Loucy (cell line): ENCODE measurements around the gene IRF6.

ENCODE experiments used
- H2AFZ ChIP-seq: fragments of 200-600 bp; sonication (generic); 2 replicates; pipeline ENCODE4 v1.6.0; 2016; ENCODE audit warnings: antibody characterized with exemption, mild to moderate bottlenecking, low read length, moderate library complexity
- H3F3A ChIP-seq: fragments of 200-600 bp; 2 replicates; pipeline ENCODE4 v1.6.0; 2016; ENCODE audit warnings: antibody characterized with exemption, low read depth, mild to moderate bottlenecking
- H3K27me3 ChIP-seq: fragments of 200-600 bp; sonication (generic); 2 replicates; pipeline ENCODE4 v1.6.1; 2014; ENCODE audit warnings: low read length, mild to moderate bottlenecking; ENCODE audit not compliant: insufficient read depth, poor library complexity, severe bottlenecking
- H3K36me3 ChIP-seq: fragments of 200-600 bp; sonication (generic); 2 replicates; pipeline ENCODE4 v1.6.1; 2016; ENCODE audit warnings: low read length; ENCODE audit not compliant: insufficient read depth
- H3K4me1 ChIP-seq: fragments of 200-600 bp; sonication (generic); 2 replicates; pipeline ENCODE4 v1.5.1; 2014; ENCODE audit warnings: low read length, mild to moderate bottlenecking; ENCODE audit not compliant: insufficient read depth, poor library complexity, severe bottlenecking
- H3K4me2 ChIP-seq: fragments of 200-600 bp; sonication (generic); 2 replicates; pipeline ENCODE4 v1.6.0; 2014; ENCODE audit warnings: antibody characterized with exemption, low read length, low read depth, mild to moderate bottlenecking; ENCODE audit not compliant: poor library complexity, severe bottlenecking
- H3K4me3 ChIP-seq: fragments of 200-600 bp; sonication (generic); 2 replicates; pipeline ENCODE4 v1.5.1; 2014; ENCODE audit warnings: low read length, mild to moderate bottlenecking, mixed read lengths; ENCODE audit not compliant: poor library complexity, severe bottlenecking
- H3K79me2 ChIP-seq: fragments of 200-600 bp; sonication (generic); 2 replicates; pipeline ENCODE4 v1.6.1; 2014; ENCODE audit warnings: low read length; ENCODE audit not compliant: insufficient read depth
- H3K9ac ChIP-seq: fragments of 200-600 bp; sonication (generic); 2 replicates; pipeline ENCODE4 v1.6.0; 2014; ENCODE audit warnings: mild to moderate bottlenecking, low read depth, low read length, moderate library complexity; ENCODE audit not compliant: poor library complexity, severe bottlenecking
- H3K9me2 ChIP-seq: fragments of 200-600 bp; sonication (generic); replicated peaks from 2 replicates; pipeline ENCODE4 v1.6.1; 2016; ENCODE audit warnings: low read depth, low read length, mixed read lengths
- H3K9me3 ChIP-seq: fragments of 200-600 bp; sonication (generic); 2 replicates; pipeline ENCODE4 v1.6.1; 2014; ENCODE audit warnings: mild to moderate bottlenecking, antibody characterized with exemption, low read length, low read depth; ENCODE audit not compliant: insufficient read depth
- H4K20me1 ChIP-seq: fragments of 200-600 bp; sonication (generic); 2 replicates; pipeline ENCODE4 v1.6.0; 2014; ENCODE audit warnings: antibody characterized with exemption, low read length, mild to moderate bottlenecking; ENCODE audit not compliant: insufficient read depth, poor library complexity, severe bottlenecking
- CTCF ChIP-seq: fragments of 200-600 bp; sonication (generic); conservative IDR thresholded peaks from 2 replicates; pipeline ENCODE4 v1.5.1; 2014; ENCODE audit warnings: mild to moderate bottlenecking, antibody characterized with exemption, low read length
- EZH2phosphoT487 ChIP-seq: fragments of 200-600 bp; IDR thresholded peaks from 2 replicates; pipeline ENCODE4 v1.6.1; 2018; ENCODE audit warnings: antibody characterized with exemption, mild to moderate bottlenecking, moderate library complexity, borderline replicate concordance

IRF6 gene

GRCh38 chr1:209759829-209760359 is 46.0 kb downstream of the IRF6 start:
- Histone ChIP-seq H3K9ac (peak overlapping the region; percentile 98), H3K4me3 (peak overlapping the region; percentile 96), H3K79me2 (peaks cover 50% of the 10 kb centered on the region), H3K9me2 (no peaks in the 10 kb centered on the region), H3K4me1 (peaks cover 53% of the 10 kb centered on the region), H3K27me3 (no peaks in the 10 kb centered on the region), H3F3A (peaks cover 14% of the 10 kb centered on the region), H2AFZ (no peak overlapping the region), H3K4me2 (peak overlapping the region; percentile 100), H3K36me3 (peaks cover 31% of the 10 kb centered on the region; the same call in 1 of the 2 replicates), H3K9me3 (no peaks in the 10 kb centered on the region), H4K20me1 (peaks cover 29% of the 10 kb centered on the region)
- no peak for TF ChIP-seq CTCF
- TF ChIP-seq EZH2phosphoT487 = no peak

- no peak for TF ChIP-seq CTCF
- TF ChIP-seq EZH2phosphoT487 = no peak
- H3K27me3 ChIP-seq = no peaks in the 10 kb centered on the region
- peak overlapping the region; percentile 100 for H3K4me2 ChIP-seq
- H3F3A ChIP-seq = peaks cover 14% of the 10 kb centered on the region
- peaks cover 50% of the 10 kb centered on the region for H3K79me2 ChIP-seq
- peaks cover 53% of the 10 kb centered on the region for H3K4me1 ChIP-seq
- no peaks in the 10 kb centered on the region for H3K9me2 ChIP-seq
- H3K9ac ChIP-seq = peak overlapping the region; percentile 98
- H3K9me3 ChIP-seq = no peaks in the 10 kb centered on the region
- H3K4me3 ChIP-seq = peak overlapping the region; percentile 96
- no peak overlapping the region for H2AFZ ChIP-seq
- peaks cover 29% of the 10 kb centered on the region for H4K20me1 ChIP-seq
- peaks cover 23% of the 10 kb centered on the region; the same call in 1 of the 2 replicates for H3K36me3 ChIP-seq
Observed at GRCh38 chr1:209758400-209758799, 47.5 kb downstream of the IRF6 start.

- Histone ChIP-seq H3K36me3 (peaks cover 9% of the 10 kb centered on the region; the same call in 1 of the 2 replicates), H2AFZ (no peak overlapping the region), H3K79me2 (peaks cover 47% of the 10 kb centered on the region), H3K27me3 (no peaks in the 10 kb centered on the region), H3K4me2 (peak overlapping the region; percentile 100), H3K4me1 (peaks cover 59% of the 10 kb centered on the region), H4K20me1 (peaks cover 29% of the 10 kb centered on the region), H3K9me3 (no peaks in the 10 kb centered on the region), H3K9me2 (no peaks in the 10 kb centered on the region), H3K4me3 (peak overlapping the region; percentile 96), H3K9ac (peak overlapping the region; percentile 98), H3F3A (peaks cover 14% of the 10 kb centered on the region)
- no peak for TF ChIP-seq CTCF
- TF ChIP-seq EZH2phosphoT487 = no peak
Observed at GRCh38 chr1:209756615-209757445, 49.1 kb downstream of the IRF6 start.
